GM12865 (cell line): Measurements from ENCODE around the gene TRIL.

Experiments
- DNase-seq: peaks from one replicate; pipeline ENCODE4 v3.0.0; 2010; ENCODE audit warnings: low read depth
- H3K4me3 ChIP-seq: 2 replicates; pipeline ENCODE4 v1.5.1; 2011; ENCODE audit warnings: mild to moderate bottlenecking, low read depth, low read length, control low read depth
- CTCF ChIP-seq: IDR thresholded peaks from 2 replicates; pipeline ENCODE4 v1.5.1; 2011; ENCODE audit warnings: low read length, control low read depth, low read depth, inconsistent platforms; ENCODE audit not compliant: insufficient read depth; ENCODE audit errors: missing control alignments

The TRIL gene

GRCh38 chr7:28977881-28978280 lies 19.8 kb upstream of the TRIL start:
- no peak for DNase-seq
- no peak overlapping the region for H3K4me3 ChIP-seq
- TF ChIP-seq CTCF: no peak

- no peak for TF ChIP-seq CTCF
- H3K4me3 ChIP-seq: no peak overlapping the region
- DNase-seq: no peak
These were observed 17.9 kb upstream of the TRIL start for GRCh38 chr7:28976022-28976421.

- no peak for DNase-seq
- H3K4me3 ChIP-seq: no peak overlapping the region
- TF ChIP-seq CTCF: no peak
These were observed 15.5 kb upstream of the TRIL start for GRCh38 chr7:28973591-28973990.

GRCh38 chr7:28964056-28964455 lies 5.9 kb upstream of the TRIL start:
- TF ChIP-seq CTCF: no peak
- no peak for DNase-seq
- H3K4me3 ChIP-seq: no peak overlapping the region

GRCh38 chr7:28961972-28962371 lies 3.8 kb upstream of the TRIL start:
- H3K4me3 ChIP-seq: no peak overlapping the region
- no peak for DNase-seq
- no peak for TF ChIP-seq CTCF

GRCh38 chr7:28960071-28960840 lies 2.1 kb upstream of the TRIL start:
- no peak for TF ChIP-seq CTCF
- DNase-seq: no peak
- no peak overlapping the region for H3K4me3 ChIP-seq

- no peak for DNase-seq
- TF ChIP-seq CTCF: no peak
- H3K4me3 ChIP-seq: no peak overlapping the region
These were observed 834 bp upstream of the TRIL start for GRCh38 chr7:28958980-28959347.
